Measurements from ENCODE around the gene PKD2.
"Not testable (repeated sequence)": the region's sequence is repeated elsewhere in the genome, so short reads cannot be mapped to it uniquely, and the experiment has no call there.

- TF ChIP-seq CTCF (IDR thresholded peaks at IDR 0.05; ENCODE audit: poor library complexity, severe bottlenecking); MXI1 (conservative IDR thresholded peaks at IDR 0.05; ENCODE audit: poor library complexity, severe bottlenecking); RAD21 (conservative IDR thresholded peaks at IDR 0.05); EP300 (conservative IDR thresholded peaks at IDR 0.05; ENCODE audit: poor library complexity, severe bottlenecking); EZH2 (IDR thresholded peaks at IDR 0.05; ENCODE audit: borderline replicate concordance, insufficient read depth, low read length, poor library complexity, severe bottlenecking): not testable (repeated sequence)
Measured at GRCh38 chr4:87999191-87999691, 8.2 kb upstream of the PKD2 start.

Measured in neural cell (in vitro differentiated cells).